Stimulated activated naive CD8-positive, alpha-beta T cell treated with anti-CD3 and anti-CD28 coated beads, Interleukin-15, Interleukin-2, amounts not matched to agents 100 U/mL and 50 U/mL, for 24 hours (primary cell): ENCODE results near the gene ATP8B1.

Source experiments
- ATAC-seq: fragments of 150-1000 bp; cut with Tn5 transposase; one replicate; pipeline ENCODE4 v1.10.0; 2021
- DNase-seq: peaks from one replicate; pipeline ENCODE4 v3.0.0; 2021

The ATP8B1 gene

GRCh38 chr18:57819119-57819518, 16.0 kb upstream of the ATP8B1 start:
- ATAC-seq = no peak
- DNase-seq = no peak

GRCh38 chr18:57816208-57816954, 13.3 kb upstream of the ATP8B1 start:
- ATAC-seq (no peak), DNase-seq (no peak)

GRCh38 chr18:57814555-57814954, 11.4 kb upstream of the ATP8B1 start:
- DNase-seq = no peak
- no peak for ATAC-seq

- no peak for DNase-seq
- ATAC-seq = no peak
Measured at GRCh38 chr18:57813245-57813644, 10.1 kb upstream of the ATP8B1 start.

- no peak for DNase-seq
- ATAC-seq = no peak
Measured at GRCh38 chr18:57812126-57812477, 9.0 kb upstream of the ATP8B1 start.

- DNase-seq (no peak), ATAC-seq (no peak)
Measured at GRCh38 chr18:57811477-57812125, 8.5 kb upstream of the ATP8B1 start.

GRCh38 chr18:57809190-57809589, 6.1 kb upstream of the ATP8B1 start:
- no peak for DNase-seq
- no peak for ATAC-seq

- ATAC-seq (no peak), DNase-seq (no peak)
Measured at GRCh38 chr18:57807336-57808117, 4.4 kb upstream of the ATP8B1 start.

GRCh38 chr18:57806978-57807285, 3.8 kb upstream of the ATP8B1 start:
- no peak for DNase-seq
- no peak for ATAC-seq

- DNase-seq (no peak), ATAC-seq (no peak)
Measured at GRCh38 chr18:57806201-57806977, 3.3 kb upstream of the ATP8B1 start.

GRCh38 chr18:57805117-57805516, 2.0 kb upstream of the ATP8B1 start:
- ATAC-seq = no peak
- no peak for DNase-seq

GRCh38 chr18:57804557-57804956, 1.4 kb upstream of the ATP8B1 start:
- ATAC-seq (no peak), DNase-seq (no peak)

- DNase-seq (peak; percentile 30), ATAC-seq (peak; percentile 30)
Measured at GRCh38 chr18:57802213-57803102, 657 bp downstream of the ATP8B1 start.

- ATAC-seq (peak; percentile 36), DNase-seq (peak; percentile 37)
Measured at GRCh38 chr18:57801761-57802212, 1.3 kb downstream of the ATP8B1 start.

- ATAC-seq (no peak), DNase-seq (no peak)
Measured at GRCh38 chr18:57801325-57801724, 1.8 kb downstream of the ATP8B1 start.

- ATAC-seq = no peak
- DNase-seq = no peak
Measured at GRCh38 chr18:57798713-57799373, 4.3 kb downstream of the ATP8B1 start.

- no peak for ATAC-seq
Measured at GRCh38 chr18:57797209-57797651, 5.9 kb downstream of the ATP8B1 start.

GRCh38 chr18:57794951-57795728, 8.0 kb downstream of the ATP8B1 start:
- ATAC-seq (no peak), DNase-seq (no peak)

More at GRCh38 chr18:57797209-57797651, 5.9 kb downstream of the ATP8B1 start:
- DNase-seq = peak; percentile 5

GRCh38 chr18:57793302-57793986, 9.7 kb downstream of the ATP8B1 start:
- DNase-seq (no peak), ATAC-seq (no peak)
